GM12878 (cell line): ENCODE measurements around the gene COQ10B. TPM values are rescaled to one million over a fixed set of nuclear protein-coding genes. Genes with fewer than 3 reads are reported as not detected.

Experiments used
- BCLAF1 ChIP-seq: fragments of 450-650 bp; IDR thresholded peaks from 2 replicates; pipeline ENCODE4 v1.6.1; 2017; ENCODE audit warnings: antibody characterized with exemption, mild to moderate bottlenecking, moderate library complexity
- CBFB ChIP-seq: IDR thresholded peaks from 2 replicates; pipeline ENCODE4 v1.6.1; 2016; ENCODE audit warnings: antibody characterized with exemption, low read depth
- CUX1 ChIP-seq: IDR thresholded peaks from 2 replicates; pipeline ENCODE4 v1.6.1; 2012; ENCODE audit warnings: improper control_type of control experiment, low read depth, low read length; ENCODE audit not compliant: insufficient replicate concordance
- DPF2 ChIP-seq: fragments of 450-650 bp; IDR thresholded peaks from 2 replicates; pipeline ENCODE4 v1.6.1; 2017; ENCODE audit warnings: mild to moderate bottlenecking
- EGR1 ChIP-seq, 2 experiments: IDR thresholded peaks; 1 replicate in 1 of 2; 2 replicates in 1 of 2; pipeline ENCODE4 v1.6.1; 2011 to 2012; ENCODE audit warnings: low read depth in 2 of 2, low read length in 2 of 2, borderline replicate concordance in 1 of 2, mild to moderate bottlenecking in 1 of 2, moderate library complexity in 1 of 2
- NR2F1 ChIP-seq: fragments of 450-650 bp; conservative IDR thresholded peaks from 2 replicates; pipeline ENCODE4 v1.6.1; 2017; ENCODE audit warnings: mild to moderate bottlenecking
- REST ChIP-seq: IDR thresholded peaks from 2 replicates; pipeline ENCODE4 v1.6.1; 2012; ENCODE audit warnings: mild to moderate bottlenecking, low read depth, low read length
- RFX5 ChIP-seq: IDR thresholded peaks from 2 replicates; pipeline ENCODE4 v1.6.1; 2011; ENCODE audit warnings: low read depth, low read length, improper control_type of control experiment
- ZNF687 ChIP-seq: fragments of 450-650 bp; IDR thresholded peaks from 2 replicates; pipeline ENCODE4 v1.6.1; 2017; ENCODE audit warnings: mild to moderate bottlenecking, moderate library complexity
- polyA plus RNA-seq, 11 experiments: library from polyadenylated mRNA; depleted of rRNA in 4 of 11; unstranded in 6 of 11; stranded (reverse) in 5 of 11; fragments of >200 nt; fragmentation: Nextera tagmentation in 4 of 11; fragmentation: Illumina TruSeq in 1 of 11; extraction: Ambion mirVana in 4 of 11; extraction: Trizol in 1 of 11; gene quantifications; 1 replicate in 1 of 11; 2 replicates in 10 of 11; pipeline versions ENCODE4 v1.2.1 to v1.2.3, GENCODE V29; 2011 to 2016; ENCODE audit warnings: inconsistent platforms in 2 of 11, missing spikeins in 2 of 11, low read depth in 1 of 11
- total RNA-seq, 4 experiments: library from RNA; depleted of rRNA in 3 of 4; stranded (reverse); fragments of >200 nt in 3 of 4; fragmentation: Illumina TruSeq in 1 of 4; extraction: Trizol in 1 of 4; gene quantifications; 2 replicates each; pipeline versions ENCODE4 v1.2.1 to v1.2.3, GENCODE V29; 2013 to 2021

COQ10B gene
- total and polyA plus RNA-seq, 10 of the 15 experiments (the other 5 are each of a cell fraction or from before 2014, with no cell fraction given): 3.6 to 23.2 (median 13.2) TPM

GRCh38 chr2:197434541-197435513 lies 18.5 kb upstream of the COQ10B start, which contains the start of gene SF3B1 (continued):
- TF ChIP-seq CUX1: no peak
- TF ChIP-seq REST: no peak
- 0 out of 3 replicates have a peak, but pooled peaks of 1 of the 2 experiments have one; percentile 23 for TF ChIP-seq EGR1 (IDR thresholded peaks at IDR 0.05; ENCODE audit: borderline replicate concordance in 1 of 2, low read depth in 2 of 2, low read length in 2 of 2)
- TF ChIP-seq BCLAF1: no peak
- peak; percentile 95 for TF ChIP-seq NR2F1
- no peak for TF ChIP-seq RFX5
- peak; percentile 41; the same call in 1 of the 2 replicates for TF ChIP-seq CBFB
- TF ChIP-seq DPF2: no peak
- TF ChIP-seq ZNF687: peak; percentile 17
